ENCODE results near the gene ERICH2. TPM values are rescaled to one million over a fixed set of nuclear protein-coding genes. Genes with fewer than 3 reads are reported as not detected.
A peak's percentile ranks its signal among the peaks of the same experiment; 100 is the strongest.

Gene ERICH2
- total and polyA plus RNA-seq, 4 experiments from 2014 or later = 0.58 TPM; not detected in 3

DNA sequence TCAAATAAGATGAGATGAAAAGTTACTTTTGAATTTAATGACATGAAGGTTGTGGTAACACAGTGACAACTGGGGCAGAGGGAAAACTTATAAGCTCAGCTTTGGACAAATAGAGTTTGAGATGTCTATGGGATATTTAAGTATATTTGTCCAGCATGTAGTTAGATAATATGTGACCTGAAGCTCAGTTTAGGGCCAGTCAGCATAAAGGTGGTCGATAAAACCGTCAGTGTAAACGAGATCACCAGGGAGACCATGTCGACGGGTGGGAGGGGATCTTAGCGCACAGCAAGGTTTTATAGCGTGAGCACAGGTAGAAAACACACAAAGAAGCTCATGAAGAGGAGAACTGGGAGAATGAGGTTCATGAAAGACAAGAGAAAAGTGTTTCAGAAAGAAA lies 7.4 kb upstream of the ERICH2 start:
- Histone ChIP-seq H3K27me3 (ENCODE audit: insufficient read depth, low read length) (no peaks in the 10 kb centered on the region), H3K9me3 (ENCODE audit: control insufficient read depth in 1 of 2, low read length in 2 of 2) (no peaks in the 10 kb centered on the region), H3K4me1 (ENCODE audit: insufficient read depth, low read length) (no peaks in the 10 kb centered on the region), H3K4me3 (ENCODE audit: low read length in 2 of 2) (no peak overlapping the region), H3K36me3 (ENCODE audit: insufficient read depth, low read length) (no peaks in the 10 kb centered on the region), H3K27ac (ENCODE audit: low read depth, low read length) (no peak overlapping the region)
- intact Hi-C loops (cut with micrococcal nuclease) = no loop called here
- Mint-ChIP-seq H3K36me3 (no peaks in the 10 kb centered on the region), H3K4me1 (no peaks in the 10 kb centered on the region), H3K4me3 (no peak overlapping the region), H3K27ac (no peak overlapping the region), H3K27me3 (peaks cover 7 to 10% of the 10 kb centered on the region in 2 donors), H3K9me3 (no peaks in the 10 kb centered on the region)
- CTCF ChIA-PET (ENCODE audit: partially characterized antibody) = no interaction called here
- POLR2A ChIA-PET (ENCODE audit: partially characterized antibody) = no interaction called here
- DNase-seq = no peak

DNA sequence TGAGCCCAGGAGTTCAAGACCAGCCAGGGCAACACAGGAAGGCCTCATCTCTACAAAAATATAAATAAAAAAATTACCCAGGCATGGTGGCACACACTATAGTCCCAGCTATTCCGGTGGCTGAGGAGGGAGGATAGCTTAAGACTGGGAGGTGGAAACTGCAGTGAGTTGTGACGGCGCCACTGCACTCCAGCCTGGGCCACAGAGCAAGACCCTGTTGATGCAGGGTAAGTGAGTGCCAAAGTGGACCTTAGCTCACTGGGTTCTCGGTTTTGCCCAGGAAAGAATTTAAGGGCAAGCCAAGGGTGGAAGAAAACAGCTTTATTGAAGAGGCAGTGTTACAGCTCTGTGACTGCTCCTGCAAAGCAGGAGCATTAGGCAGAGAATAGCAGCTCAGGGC lies 6.9 kb upstream of the ERICH2 start:
- Histone ChIP-seq H3K36me3 (ENCODE audit: insufficient read depth, low read length) (no peaks in the 10 kb centered on the region), H3K4me1 (ENCODE audit: insufficient read depth, low read length) (no peaks in the 10 kb centered on the region), H3K27me3 (ENCODE audit: insufficient read depth, low read length) (no peaks in the 10 kb centered on the region), H3K27ac (ENCODE audit: low read depth, low read length) (no peak overlapping the region), H3K4me3 (ENCODE audit: low read length in 2 of 2) (no peak overlapping the region), H3K9me3 (ENCODE audit: control insufficient read depth in 1 of 2, low read length in 2 of 2) (no peaks in the 10 kb centered on the region)
- Mint-ChIP-seq H3K4me1 (no peaks in the 10 kb centered on the region), H3K36me3 (no peaks in the 10 kb centered on the region), H3K27me3 (peaks cover 7 to 10% of the 10 kb centered on the region in 2 donors), H3K9me3 (no peaks in the 10 kb centered on the region), H3K27ac (no peak overlapping the region), H3K4me3 (no peak overlapping the region)
- intact Hi-C loops (cut with micrococcal nuclease) = no loop called here
- CTCF ChIA-PET (ENCODE audit: partially characterized antibody) = no interaction called here
- POLR2A ChIA-PET (ENCODE audit: partially characterized antibody) = interaction anchor here (1.1 kb wide), 1 partner anchor 396 kb away, joined by 3 read pairs; no protein-coding TSS in a partner anchor
- DNase-seq = no peak

DNA sequence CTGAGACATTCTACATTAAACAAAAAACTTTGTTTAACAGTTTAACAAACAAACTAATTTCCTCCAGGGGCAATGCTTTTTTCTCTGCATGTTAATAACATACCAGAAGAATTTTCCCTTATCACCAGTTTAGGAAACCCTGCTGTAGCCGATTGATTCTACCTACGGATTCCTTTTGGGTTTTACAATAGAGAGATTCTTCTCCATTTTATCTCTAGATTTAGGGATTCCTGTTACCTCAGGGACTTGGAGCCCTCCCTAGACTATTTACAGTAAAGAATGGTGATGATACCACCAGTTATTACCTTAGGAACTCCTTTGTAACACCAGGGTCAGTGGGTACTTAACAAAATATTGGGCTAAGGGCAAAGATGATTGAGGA lies 5.3 kb upstream of the ERICH2 start:
- ChIA-PET POLR2A (ENCODE audit: partially characterized antibody) (no interaction called here), CTCF (ENCODE audit: partially characterized antibody) (no interaction called here)
- DNase-seq = no peak
- Mint-ChIP-seq H3K36me3 (no peaks in the 10 kb centered on the region), H3K27ac (no peak overlapping the region), H3K27me3 (peaks cover 7 to 12% of the 10 kb centered on the region in 2 donors), H3K9me3 (no peaks in the 10 kb centered on the region), H3K4me3 (no peak overlapping the region), H3K4me1 (peaks cover 0 to 1% (median under 1%) of the 10 kb centered on the region in 4 donors)
- Histone ChIP-seq H3K27ac (ENCODE audit: low read depth, low read length) (no peak overlapping the region), H3K27me3 (ENCODE audit: insufficient read depth, low read length) (no peaks in the 10 kb centered on the region), H3K9me3 (ENCODE audit: control insufficient read depth in 1 of 2, low read length in 2 of 2) (no peaks in the 10 kb centered on the region), H3K4me1 (ENCODE audit: insufficient read depth, low read length) (peaks cover under 1% of the 10 kb centered on the region), H3K36me3 (ENCODE audit: insufficient read depth, low read length) (no peaks in the 10 kb centered on the region), H3K4me3 (ENCODE audit: low read length in 2 of 2) (no peak overlapping the region)
- intact Hi-C loops (cut with micrococcal nuclease) = no loop called here

DNA sequence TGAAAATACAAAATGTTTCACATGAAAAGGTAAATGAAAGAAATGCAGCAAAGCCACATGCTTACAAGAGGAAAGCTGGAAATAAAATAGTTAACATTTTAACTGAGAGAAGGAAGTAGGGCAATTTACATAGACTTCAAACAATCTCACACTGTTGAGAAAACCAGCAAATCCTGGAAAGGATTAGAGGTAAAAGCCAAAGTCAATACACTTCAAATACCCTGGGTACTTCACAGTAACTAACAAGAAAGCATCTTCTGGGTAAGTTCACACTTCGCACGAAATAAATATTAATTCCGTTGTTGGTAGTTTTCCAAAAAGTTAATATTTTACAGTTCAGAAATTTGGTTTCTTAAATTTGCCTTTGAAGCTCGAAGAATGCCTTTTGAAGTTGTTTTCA lies 3.5 kb upstream of the ERICH2 start:
- Mint-ChIP-seq H3K27ac (no peak overlapping the region), H3K27me3 (peaks cover 9 to 13% of the 10 kb centered on the region in 2 donors), H3K4me1 (peaks cover 9 to 12% (median 10%) of the 10 kb centered on the region in 4 donors), H3K4me3 (no peak overlapping the region), H3K36me3 (no peaks in the 10 kb centered on the region), H3K9me3 (no peaks in the 10 kb centered on the region)
- Histone ChIP-seq H3K36me3 (ENCODE audit: insufficient read depth, low read length) (no peaks in the 10 kb centered on the region), H3K27me3 (ENCODE audit: insufficient read depth, low read length) (no peaks in the 10 kb centered on the region), H3K4me3 (ENCODE audit: low read length in 2 of 2) (no peak overlapping the region), H3K27ac (ENCODE audit: low read depth, low read length) (no peak overlapping the region), H3K4me1 (ENCODE audit: insufficient read depth, low read length) (peaks cover 11% of the 10 kb centered on the region), H3K9me3 (ENCODE audit: control insufficient read depth in 1 of 2, low read length in 2 of 2) (no peaks in the 10 kb centered on the region)
- ChIA-PET POLR2A (ENCODE audit: partially characterized antibody) (no interaction called here), CTCF (ENCODE audit: partially characterized antibody) (interaction anchor here (0.7 kb wide), 3 partner anchors 109 to 1630 kb away, joined by 3 to 4 read pairs (median 3); no protein-coding TSS in a partner anchor)
- DNase-seq = no peak
- intact Hi-C loops (cut with micrococcal nuclease) = no loop called here

DNA sequence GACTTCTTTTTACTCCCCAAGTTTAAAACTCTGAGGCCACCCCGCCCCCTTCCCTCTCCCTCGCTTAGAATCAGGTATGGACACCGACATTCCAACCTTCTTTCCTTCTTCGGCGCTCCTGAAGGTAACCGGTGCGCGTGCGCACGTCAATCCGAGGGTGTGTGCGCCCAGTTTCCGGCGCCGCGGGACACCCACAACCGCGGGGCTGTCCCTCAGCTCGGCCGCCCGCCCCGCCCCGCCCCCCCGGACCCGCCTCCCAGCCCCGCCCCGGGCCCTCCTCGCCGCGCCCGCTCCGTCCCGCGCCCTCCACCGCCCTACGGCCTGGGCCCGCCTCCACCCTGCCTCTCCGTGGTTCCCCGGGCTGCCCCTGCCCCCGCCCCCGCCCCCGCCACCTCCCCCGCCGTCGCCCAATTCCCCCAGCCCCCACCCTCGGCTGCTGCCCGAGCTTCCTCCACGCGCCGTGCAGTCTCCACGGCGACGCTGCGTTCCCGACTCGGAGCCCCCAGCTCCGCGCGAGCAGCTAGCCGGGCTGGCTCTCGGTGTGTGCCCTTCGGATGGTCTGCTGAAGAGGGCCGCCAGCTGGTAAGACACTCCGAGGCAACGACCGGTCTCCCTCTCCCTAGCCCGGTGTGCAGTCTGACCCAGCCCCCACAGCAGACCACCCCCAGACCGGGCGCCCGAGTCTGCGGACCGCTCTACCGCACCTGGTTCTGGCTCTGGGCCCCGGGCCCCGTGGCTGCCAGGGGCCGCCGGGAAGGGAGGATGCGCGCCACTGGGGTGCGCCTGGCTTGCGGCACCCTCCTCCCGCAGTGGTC lies 635 bp downstream of the ERICH2 start:
- Mint-ChIP-seq H3K36me3 (no peaks in the 10 kb centered on the region), H3K27ac (peak overlapping the region; percentile 14 to 79 (median 52)), H3K4me3 (peak overlapping the region; percentile 79 to 91 (median 88)), H3K27me3 (peaks cover 4 to 13% of the 10 kb centered on the region in 2 donors), H3K4me1 (peaks cover 10 to 16% (median 11%) of the 10 kb centered on the region in 4 donors), H3K9me3 (no peaks in the 10 kb centered on the region)
- Histone ChIP-seq H3K27me3 (ENCODE audit: insufficient read depth, low read length) (no peaks in the 10 kb centered on the region), H3K4me1 (ENCODE audit: insufficient read depth, low read length) (peaks cover 11% of the 10 kb centered on the region), H3K27ac (ENCODE audit: low read depth, low read length) (no peak overlapping the region), H3K4me3 (ENCODE audit: low read length in 2 of 2) (peak overlapping the region; percentile 63 to 87), H3K9me3 (ENCODE audit: control insufficient read depth in 1 of 2, low read length in 2 of 2) (no peaks in the 10 kb centered on the region), H3K36me3 (ENCODE audit: insufficient read depth, low read length) (no peaks in the 10 kb centered on the region)
- DNase-seq = peak; percentile 48 to 71 (median 62)
- intact Hi-C loops (cut with micrococcal nuclease) = loop anchor here (2.0 to 5.0 kb wide), 2 partner anchors 46 to 119 kb away; partner anchors contain the start of gene GAD1
- POLR2A ChIA-PET (ENCODE audit: partially characterized antibody) = interaction anchor here (0.9 kb wide), 1 partner anchor 38 kb away, joined by 3 read pairs; no protein-coding TSS in a partner anchor
- CTCF ChIA-PET (ENCODE audit: partially characterized antibody) = interaction anchor here (0.7 to 1.1 kb wide), 3 partner anchors 42 to 361 kb away, joined by 3 to 4 read pairs (median 3); partner anchors contain the start of gene GAD1

GRCh38 chr2:170771421-170771937 lies 1.3 kb downstream of the ERICH2 start:
- no peaks in the 10 kb centered on the region for H3K27me3 ChIP-seq (ENCODE audit: insufficient read depth, low read length)
- no peaks in the 10 kb centered on the region for H3K36me3 Mint-ChIP-seq
- intact Hi-C loops (cut with micrococcal nuclease) = loop anchor here (2.0 to 5.0 kb wide), 2 partner anchors 45 to 119 kb away; partner anchors contain the start of gene GAD1
- peak overlapping the region; percentile 75 to 82 (median 81) for H3K4me3 Mint-ChIP-seq
- DNase-seq = no peak
- no peaks in the 10 kb centered on the region for H3K9me3 Mint-ChIP-seq
- H3K27ac ChIP-seq (ENCODE audit: low read depth, low read length) = no peak overlapping the region
- H3K36me3 ChIP-seq (ENCODE audit: insufficient read depth, low read length) = no peaks in the 10 kb centered on the region
- peaks cover 10 to 16% (median 11%) of the 10 kb centered on the region in 4 donors for H3K4me1 Mint-ChIP-seq
- H3K4me1 ChIP-seq (ENCODE audit: insufficient read depth, low read length) = peaks cover 11% of the 10 kb centered on the region
- POLR2A ChIA-PET (ENCODE audit: partially characterized antibody) = interaction anchor here (0.9 kb wide), 1 partner anchor 37 kb away, joined by 3 read pairs; no protein-coding TSS in a partner anchor
- H3K4me3 ChIP-seq (ENCODE audit: low read length in 2 of 2) = peak overlapping the region in 1 of 2 donors; percentile 49
- H3K27me3 Mint-ChIP-seq = peaks cover 4 to 12% of the 10 kb centered on the region in 2 donors
- CTCF ChIA-PET (ENCODE audit: partially characterized antibody) = interaction anchor here (0.9 kb wide), 1 partner anchor 41 kb away, joined by 3 read pairs; no protein-coding TSS in a partner anchor
- no peaks in the 10 kb centered on the region for H3K9me3 ChIP-seq (ENCODE audit: control insufficient read depth in 1 of 2, low read length in 2 of 2)
- H3K27ac Mint-ChIP-seq = peak overlapping the region in 4 of 7 donors; percentile 14 to 46 (median 42)

- no peak for DNase-seq
- H3K4me1 Mint-ChIP-seq = peaks cover 10 to 16% (median 11%) of the 10 kb centered on the region in 4 donors
- H3K4me3 Mint-ChIP-seq = peak overlapping the region in 7 of 8 donors; percentile 9 to 71 (median 47)
- H3K4me3 ChIP-seq (ENCODE audit: low read length in 2 of 2) = no peak overlapping the region
- POLR2A ChIA-PET (ENCODE audit: partially characterized antibody) = no interaction called here
- H3K36me3 ChIP-seq (ENCODE audit: insufficient read depth, low read length) = no peaks in the 10 kb centered on the region
- peaks cover 5 to 10% of the 10 kb centered on the region in 2 donors for H3K27me3 Mint-ChIP-seq
- no peak overlapping the region for H3K27ac Mint-ChIP-seq
- H3K27ac ChIP-seq (ENCODE audit: low read depth, low read length) = no peak overlapping the region
- no peaks in the 10 kb centered on the region for H3K9me3 Mint-ChIP-seq
- CTCF ChIA-PET (ENCODE audit: partially characterized antibody) = interaction anchor here (0.9 kb wide), 1 partner anchor 40 kb away, joined by 3 read pairs; no protein-coding TSS in a partner anchor
- no peaks in the 10 kb centered on the region for H3K9me3 ChIP-seq (ENCODE audit: control insufficient read depth in 1 of 2, low read length in 2 of 2)
- intact Hi-C loops (cut with micrococcal nuclease) = loop anchor here (5.0 kb wide), 1 partner anchor 120 kb away; no protein-coding TSS in a partner anchor
- H3K36me3 Mint-ChIP-seq = no peaks in the 10 kb centered on the region
- H3K4me1 ChIP-seq (ENCODE audit: insufficient read depth, low read length) = peaks cover 11% of the 10 kb centered on the region
- no peaks in the 10 kb centered on the region for H3K27me3 ChIP-seq (ENCODE audit: insufficient read depth, low read length)
These were observed 2.1 kb downstream of the ERICH2 start for GRCh38 chr2:170772295-170772694.

Measured in CD4-positive, alpha-beta memory T cell (primary cell).